Renal pelvis (tissue), 4 donors: ENCODE data around the gene PUM2. TPM values are rescaled to one million over a fixed set of nuclear protein-coding genes. Genes with fewer than 3 reads are reported as not detected.
"Not testable (repeated sequence)": the region's sequence is repeated elsewhere in the genome, so short reads cannot be mapped to it uniquely, and the experiment has no call there.

Experiments
- DNase-seq: peaks from one replicate; pipeline ENCODE4 v3.0.0-alpha.2; 2013
- polyA plus RNA-seq, 3 donors: library from polyadenylated mRNA; unstranded; fragments of 120-200 nt; gene quantifications; one replicate each; pipeline ENCODE4 v1.2.1, GENCODE V29; 2013; ENCODE audit not compliant: insufficient read length in 3 of 3

The PUM2 gene
- polyA plus RNA-seq, 3 donors: 91.5 to 111 (median 102) TPM

- no peak for DNase-seq
Observed at GRCh38 chr2:20294231-20294630, 56.4 kb downstream of the PUM2 start.

GRCh38 chr2:20292984-20293383 is 57.7 kb downstream of the PUM2 start:
- no peak for DNase-seq

GRCh38 chr2:20291846-20292408 is 58.7 kb downstream of the PUM2 start:
- no peak for DNase-seq

- peak; percentile 80 for DNase-seq
Observed at GRCh38 chr2:20291106-20291564, 59.5 kb downstream of the PUM2 start.

GRCh38 chr2:20288642-20289340 is 61.9 kb downstream of the PUM2 start:
- no peak for DNase-seq

- peak; percentile 67 for DNase-seq
Observed at GRCh38 chr2:20282916-20283592, 67.6 kb downstream of the PUM2 start.

GRCh38 chr2:20281876-20282275 is 68.8 kb downstream of the PUM2 start:
- DNase-seq: no peak

- DNase-seq: no peak
Observed at GRCh38 chr2:20273042-20273441, 77.6 kb downstream of the PUM2 start.

- not testable (repeated sequence) for DNase-seq
Observed at GRCh38 chr2:20268317-20268716, 82.3 kb downstream of the PUM2 start.

GRCh38 chr2:20267529-20267928 is 83.1 kb downstream of the PUM2 start:
- no peak for DNase-seq

- DNase-seq: no peak
Observed at GRCh38 chr2:20264629-20265028, 86.0 kb downstream of the PUM2 start.

GRCh38 chr2:20257411-20257810 is 93.2 kb downstream of the PUM2 start:
- no peak for DNase-seq

- no peak for DNase-seq
Observed at GRCh38 chr2:20254731-20255130, 95.9 kb downstream of the PUM2 start.

- DNase-seq: no peak
Observed at GRCh38 chr2:20250436-20250835, 100.2 kb downstream of the PUM2 start.

GRCh38 chr2:20249170-20249569 is 101.5 kb downstream of the PUM2 start:
- no peak for DNase-seq

- no peak for DNase-seq
Observed at GRCh38 chr2:20247084-20247483, 103.6 kb downstream of the PUM2 start.

- DNase-seq: not testable (repeated sequence)
Observed at GRCh38 chr2:20243637-20244036, 107.0 kb downstream of the PUM2 start.

- DNase-seq: no peak
Observed at GRCh38 chr2:20242727-20243377, 107.8 kb downstream of the PUM2 start.

- DNase-seq: no peak
Observed at GRCh38 chr2:20241973-20242726, 108.5 kb downstream of the PUM2 start.

GRCh38 chr2:20240291-20240690 is 110.4 kb downstream of the PUM2 start:
- not testable (repeated sequence) for DNase-seq

- no peak for DNase-seq
Observed at GRCh38 chr2:20236496-20236895, 114.1 kb downstream of the PUM2 start.
